Calu3 (cell line): Measurements from ENCODE around the gene ZNF789. TPM values are rescaled to one million over a fixed set of nuclear protein-coding genes. Genes with fewer than 3 reads are reported as not detected.
"Not testable (repeated sequence)": the region's sequence is repeated elsewhere in the genome, so short reads cannot be mapped to it uniquely, and the experiment has no call there.

Experiments used
- BruUV-seq: library from RNA; stranded (reverse); fragments of 400-500 nt; replicated peaks from 2 replicates; lab custom pipeline; 2021; lab: Mats Ljungman, UMichigan
- CTCF ChIA-PET: fragments of 300-600 bp; sonication (Branson Sonifier 250); formaldehyde crosslinking; loops from one replicate; lab custom pipeline; 2022; ENCODE audit warnings: antibody characterized with exemption; lab: Charles Lee
- DNase-seq: peaks from one replicate; pipeline ENCODE4 v3.0.0; 2022
- H3K27ac Mint-ChIP-seq: one replicate; pipeline ENCODE4 v1.8.0; 2022; ENCODE audit warnings: mixed read lengths; ENCODE audit not compliant: unreplicated experiment
- H3K27me3 Mint-ChIP-seq: one replicate; pipeline ENCODE4 v1.8.0; 2022; ENCODE audit warnings: mixed read lengths; ENCODE audit not compliant: unreplicated experiment
- H3K36me3 Mint-ChIP-seq: one replicate; pipeline ENCODE4 v1.8.0; 2022; ENCODE audit warnings: mild to moderate bottlenecking, moderate library complexity, mixed read lengths; ENCODE audit not compliant: insufficient read depth, unreplicated experiment
- H3K4me1 Mint-ChIP-seq: one replicate; pipeline ENCODE4 v1.8.0; 2022; ENCODE audit warnings: mild to moderate bottlenecking, low read depth, mixed read lengths; ENCODE audit not compliant: unreplicated experiment
- H3K4me3 Mint-ChIP-seq: one replicate; pipeline ENCODE4 v1.8.0; 2022; ENCODE audit warnings: mild to moderate bottlenecking, low read depth, moderate library complexity, mixed read lengths; ENCODE audit not compliant: unreplicated experiment
- H3K9me3 Mint-ChIP-seq: one replicate; pipeline ENCODE4 v1.8.0; 2022; ENCODE audit warnings: low read depth, mixed read lengths; ENCODE audit not compliant: unreplicated experiment
- CTCF ChIP-seq: fragments of 200-600 bp; IDR thresholded peaks from one replicate; pipeline ENCODE4 v1.8.0; 2022; ENCODE audit warnings: antibody characterized with exemption; ENCODE audit not compliant: unreplicated experiment
- intact Hi-C: fragments of 100-400 bp; cut with micrococcal nuclease; formaldehyde crosslinking; loops from one replicate; pipeline ENCODE4 v1.10.0; 2022; ENCODE audit not compliant: unreplicated experiment
- total RNA-seq: library from RNA; stranded (reverse); gene quantifications from 2 replicates; pipeline ENCODE4 v1.2.3, GENCODE V29; 2022

The ZNF789 gene
- total RNA-seq, 1 experiment from 2014 or later = 17.2 TPM

- H3K9me3 Mint-ChIP-seq = no peaks in the 10 kb centered on the region
- no peak for DNase-seq
- intact Hi-C loops = loop anchor here (10.0 kb wide), 1 partner anchor 116 kb away; the partner anchor contains the start of gene ZSCAN25
- TF ChIP-seq CTCF = no peak
- no peak overlapping the region for H3K27ac Mint-ChIP-seq
- peak overlapping the region; percentile 88 for H3K4me3 Mint-ChIP-seq
- peaks cover 45% of the 10 kb centered on the region for H3K36me3 Mint-ChIP-seq
- H3K27me3 Mint-ChIP-seq = no peaks in the 10 kb centered on the region
- no TSS peak for BruUV-seq
- CTCF ChIA-PET = no interaction called here
- peaks cover 9% of the 10 kb centered on the region for H3K4me1 Mint-ChIP-seq
Observed at GRCh38 chr7:99498546-99498944, 25.9 kb downstream of the ZNF789 start.

- CTCF ChIA-PET = interaction anchor here (0.6 to 0.8 kb wide), 2 partner anchors 28 to 124 kb away, joined by 3 to 4 read pairs; no protein-coding TSS in a partner anchor
- BruUV-seq = no TSS peak
- DNase-seq = no peak
- Mint-ChIP-seq H3K36me3 (peaks cover 44% of the 10 kb centered on the region), H3K9me3 (no peaks in the 10 kb centered on the region), H3K4me3 (peak overlapping the region; percentile 88), H3K4me1 (peaks cover 9% of the 10 kb centered on the region), H3K27ac (peak overlapping the region; percentile 96), H3K27me3 (no peaks in the 10 kb centered on the region)
- TF ChIP-seq CTCF = no peak
- intact Hi-C loops = loop anchor here (10.0 kb wide), 1 partner anchor 115 kb away; the partner anchor contains the start of gene ZSCAN25
Observed at GRCh38 chr7:99499371-99499720, 26.7 kb downstream of the ZNF789 start.

- Mint-ChIP-seq H3K4me3 (peak within 1 kb of the TSS; percentile 88), H3K9me3 (no peaks in the 10 kb centered on the region), H3K36me3 (peaks cover 50% of the 10 kb centered on the region), H3K27ac (peak within 1 kb of the TSS; percentile 96), H3K4me1 (peaks cover 9% of the 10 kb centered on the region), H3K27me3 (no peaks in the 10 kb centered on the region)
- TSS peak; percentile 84 for BruUV-seq
- intact Hi-C loops = loop anchor here (10.0 kb wide), 1 partner anchor 115 kb away; the partner anchor contains the start of gene ZSCAN25
- CTCF ChIA-PET = interaction anchor here (0.6 to 0.8 kb wide), 3 partner anchors 29 to 888 kb away, joined by 3 to 4 read pairs (median 4); no protein-coding TSS in a partner anchor
- peak; percentile 86 for DNase-seq
- no peak for TF ChIP-seq CTCF
Observed at GRCh38 chr7:99499721-99500636, 27.3 kb downstream of the ZNF789 start, which contains the start of gene ZNF394. TSS of gene ZNF394 (minus strand) at chr7:99500281. CDS start at chr7:99500093, 188 bp downstream.

GRCh38 chr7:99500637-99501009 is 27.9 kb downstream of the ZNF789 start:
- no peak for DNase-seq
- Mint-ChIP-seq H3K27ac (peak overlapping the region; percentile 96), H3K4me3 (peak overlapping the region; percentile 88), H3K4me1 (peaks cover 9% of the 10 kb centered on the region), H3K36me3 (peaks cover 56% of the 10 kb centered on the region), H3K9me3 (no peaks in the 10 kb centered on the region), H3K27me3 (no peaks in the 10 kb centered on the region)
- no peak for TF ChIP-seq CTCF
- BruUV-seq = no TSS peak
- CTCF ChIA-PET = interaction anchor here (0.6 kb wide), 2 partner anchors 10 to 888 kb away, joined by 3 to 4 read pairs; no protein-coding TSS in a partner anchor
- intact Hi-C loops = no loop called here

GRCh38 chr7:99501236-99501635 is 28.5 kb downstream of the ZNF789 start:
- Mint-ChIP-seq H3K4me1 (peaks cover 13% of the 10 kb centered on the region), H3K36me3 (peaks cover 55% of the 10 kb centered on the region), H3K4me3 (peak overlapping the region; percentile 88)
- H3K9me3 Mint-ChIP-seq, DNase-seq, H3K27ac Mint-ChIP-seq, H3K27me3 Mint-ChIP-seq, intact Hi-C loops, BruUV-seq: not testable (repeated sequence)
- CTCF ChIA-PET = interaction anchor here (0.6 kb wide), 1 partner anchor 9 kb away, joined by 3 read pairs; no protein-coding TSS in a partner anchor
